Activated T-helper 17 cell treated with anti-CD3 and anti-CD28 coated beads, Interleukin-2, amount 50 U/mL, for 72 hours (primary cell): ENCODE data around the gene CENPP. TPM values are rescaled to one million over a fixed set of nuclear protein-coding genes. Genes with fewer than 3 reads are reported as not detected.
A peak's percentile ranks its signal among the peaks of the same experiment; 100 is the strongest.
"Not testable (repeated sequence)": the region's sequence is repeated elsewhere in the genome, so short reads cannot be mapped to it uniquely, and the experiment has no call there.

Experiments used
- ATAC-seq: fragments of 150-1000 bp; cut with Tn5 transposase; replicated peaks from 2 replicates; pipeline ENCODE4 v1.10.0; 2021; ENCODE audit warnings: mild to moderate bottlenecking, moderate library complexity
- H3K27ac Mint-ChIP-seq: one replicate; pipeline ENCODE4 v1.8.0; 2022; ENCODE audit warnings: mixed read lengths
- H3K27me3 Mint-ChIP-seq: one replicate; pipeline ENCODE4 v1.8.0; 2022; ENCODE audit warnings: mixed read lengths
- H3K36me3 Mint-ChIP-seq: one replicate; pipeline ENCODE4 v1.8.0; 2022; ENCODE audit warnings: low read depth, mild to moderate bottlenecking, mixed read lengths
- H3K4me1 Mint-ChIP-seq: one replicate; pipeline ENCODE4 v1.8.0; 2022; ENCODE audit warnings: mixed read lengths
- H3K4me3 Mint-ChIP-seq: one replicate; pipeline ENCODE4 v1.8.0; 2022; ENCODE audit warnings: mild to moderate bottlenecking, mixed read lengths
- H3K9me3 Mint-ChIP-seq: one replicate; pipeline ENCODE4 v1.8.0; 2022; ENCODE audit warnings: mixed read lengths
- total RNA-seq, 2 donors: library from RNA; stranded (reverse); gene quantifications; one replicate each; pipeline ENCODE4 v1.2.3, GENCODE V29; 2022

CENPP gene
- total RNA-seq, 2 donors from 2014 or later: 19.3 to 31.5 TPM

DNA sequence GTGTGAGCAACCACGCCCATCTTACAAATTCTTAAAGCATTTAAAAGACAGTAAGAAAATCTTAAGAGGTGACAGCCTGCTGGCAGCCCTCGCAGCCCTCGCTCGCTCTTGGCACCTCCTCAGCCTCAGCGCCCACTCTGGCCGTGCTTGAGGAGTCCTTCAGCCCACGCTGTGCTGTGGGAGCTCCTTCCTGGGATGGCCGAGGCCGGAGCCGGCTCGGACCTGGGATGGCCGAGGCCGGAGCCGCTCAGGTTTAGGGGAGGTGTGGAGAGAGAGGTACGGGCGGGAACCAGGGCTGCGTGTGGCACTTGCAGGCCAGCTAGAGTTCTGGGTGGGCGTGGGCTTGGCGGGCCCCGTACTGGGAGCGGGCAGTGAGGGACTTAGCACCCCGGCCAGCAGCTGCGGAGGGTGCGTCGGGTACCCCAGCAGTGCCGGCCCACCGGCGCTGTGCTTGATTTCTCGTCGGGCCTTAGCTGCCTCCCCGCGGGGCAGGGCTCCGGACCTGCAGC lies 219.3 kb downstream of the CENPP start:
- ATAC-seq: no peak
- Mint-ChIP-seq H3K4me1 (no peaks in the 10 kb centered on the region), H3K27ac (no peak overlapping the region), H3K27me3 (no peaks in the 10 kb centered on the region), H3K4me3 (no peak overlapping the region), H3K36me3 (no peaks in the 10 kb centered on the region), H3K9me3 (no peaks in the 10 kb centered on the region)

DNA sequence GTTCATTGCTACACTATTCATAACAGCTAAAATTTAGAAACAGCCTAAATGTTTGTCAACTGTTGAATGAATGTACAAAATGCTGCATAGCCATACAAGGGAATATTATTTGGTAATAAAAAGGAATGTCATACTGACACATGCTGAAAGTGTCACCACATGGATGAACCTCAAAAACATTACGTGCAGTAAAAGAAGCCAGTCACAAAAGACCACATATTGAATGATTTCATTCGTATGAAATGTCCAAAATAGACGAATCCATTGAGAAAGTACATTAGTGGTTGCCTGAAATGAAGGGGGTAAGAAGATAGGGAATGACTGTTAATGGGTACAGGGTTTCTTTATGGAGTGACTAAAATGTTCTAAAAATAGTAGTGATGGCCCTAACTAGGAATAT lies 221.6 kb downstream of the CENPP start:
- no peaks in the 10 kb centered on the region for H3K27me3 Mint-ChIP-seq
- H3K4me3 Mint-ChIP-seq: no peak overlapping the region
- ATAC-seq: no peak
- no peaks in the 10 kb centered on the region for H3K9me3 Mint-ChIP-seq
- H3K36me3 Mint-ChIP-seq: no peaks in the 10 kb centered on the region
- H3K27ac Mint-ChIP-seq: no peak overlapping the region
- H3K4me1 Mint-ChIP-seq: no peaks in the 10 kb centered on the region

DNA sequence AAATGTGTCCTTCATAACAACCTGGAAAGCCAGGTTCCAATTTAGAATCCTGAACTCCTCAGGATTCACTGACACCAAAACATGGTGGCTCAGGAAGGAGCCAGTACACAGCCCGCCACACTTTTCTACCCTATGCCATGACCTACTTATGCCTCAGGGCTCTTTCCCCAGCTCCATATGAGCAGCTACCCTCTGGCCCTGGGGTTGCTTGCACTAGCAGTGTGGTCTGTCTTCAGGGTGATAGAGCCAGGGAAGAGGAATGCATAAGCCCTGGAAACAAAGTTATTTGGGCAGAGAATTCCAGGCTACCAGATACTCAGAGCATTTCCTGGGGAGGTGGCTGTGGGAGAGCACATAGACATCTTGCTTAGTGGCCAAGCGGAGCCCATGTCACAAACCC lies 225.0 kb downstream of the CENPP start:
- H3K9me3 Mint-ChIP-seq: no peaks in the 10 kb centered on the region
- H3K4me3 Mint-ChIP-seq: no peak overlapping the region
- no peaks in the 10 kb centered on the region for H3K27me3 Mint-ChIP-seq
- no peak overlapping the region for H3K27ac Mint-ChIP-seq
- no peaks in the 10 kb centered on the region for H3K4me1 Mint-ChIP-seq
- ATAC-seq: no peak
- H3K36me3 Mint-ChIP-seq: no peaks in the 10 kb centered on the region

DNA sequence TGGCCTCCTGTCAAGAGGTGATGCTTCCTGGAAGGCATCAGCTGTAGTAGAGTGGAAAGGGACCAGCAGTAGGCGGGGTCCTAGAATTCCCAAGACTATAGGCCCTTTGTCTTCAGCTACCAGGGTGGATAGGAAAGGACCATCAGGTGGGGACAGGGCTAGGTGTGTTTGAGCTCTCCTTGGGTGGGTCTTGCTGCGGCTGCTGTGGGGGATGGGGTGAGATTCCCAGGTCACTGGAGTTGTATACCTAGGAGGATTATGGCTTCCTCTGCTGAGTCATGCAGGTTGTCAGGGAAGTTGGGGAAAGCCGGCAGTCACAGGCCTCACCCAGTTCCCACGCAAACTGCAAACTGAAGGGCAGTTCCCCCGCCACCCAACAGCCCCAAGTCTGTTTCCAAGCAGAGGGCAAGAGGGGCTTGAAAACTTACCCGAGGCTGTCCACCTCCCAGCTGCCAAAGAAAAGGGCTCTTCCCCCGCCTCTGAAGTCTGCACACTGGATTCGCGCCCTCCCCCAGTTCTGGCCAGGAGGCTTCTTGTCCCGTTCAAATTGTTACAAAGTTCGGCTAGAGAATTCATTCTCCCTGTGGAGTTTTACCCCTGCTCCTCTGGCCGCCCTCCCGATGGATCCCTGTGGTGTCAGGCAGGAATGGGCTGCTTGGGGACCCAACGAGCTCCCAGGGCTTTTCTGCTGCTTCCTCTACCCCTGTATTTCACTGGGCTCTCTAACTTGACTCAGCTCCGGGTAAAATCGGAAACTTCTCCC lies 233.0 kb downstream of the CENPP start:
- H3K4me3 Mint-ChIP-seq: no peak overlapping the region
- no peaks in the 10 kb centered on the region for H3K9me3 Mint-ChIP-seq
- no peaks in the 10 kb centered on the region for H3K36me3 Mint-ChIP-seq
- ATAC-seq: no peak
- H3K4me1 Mint-ChIP-seq: no peaks in the 10 kb centered on the region
- H3K27ac Mint-ChIP-seq: peak overlapping the region; percentile 39
- H3K27me3 Mint-ChIP-seq: no peaks in the 10 kb centered on the region

DNA sequence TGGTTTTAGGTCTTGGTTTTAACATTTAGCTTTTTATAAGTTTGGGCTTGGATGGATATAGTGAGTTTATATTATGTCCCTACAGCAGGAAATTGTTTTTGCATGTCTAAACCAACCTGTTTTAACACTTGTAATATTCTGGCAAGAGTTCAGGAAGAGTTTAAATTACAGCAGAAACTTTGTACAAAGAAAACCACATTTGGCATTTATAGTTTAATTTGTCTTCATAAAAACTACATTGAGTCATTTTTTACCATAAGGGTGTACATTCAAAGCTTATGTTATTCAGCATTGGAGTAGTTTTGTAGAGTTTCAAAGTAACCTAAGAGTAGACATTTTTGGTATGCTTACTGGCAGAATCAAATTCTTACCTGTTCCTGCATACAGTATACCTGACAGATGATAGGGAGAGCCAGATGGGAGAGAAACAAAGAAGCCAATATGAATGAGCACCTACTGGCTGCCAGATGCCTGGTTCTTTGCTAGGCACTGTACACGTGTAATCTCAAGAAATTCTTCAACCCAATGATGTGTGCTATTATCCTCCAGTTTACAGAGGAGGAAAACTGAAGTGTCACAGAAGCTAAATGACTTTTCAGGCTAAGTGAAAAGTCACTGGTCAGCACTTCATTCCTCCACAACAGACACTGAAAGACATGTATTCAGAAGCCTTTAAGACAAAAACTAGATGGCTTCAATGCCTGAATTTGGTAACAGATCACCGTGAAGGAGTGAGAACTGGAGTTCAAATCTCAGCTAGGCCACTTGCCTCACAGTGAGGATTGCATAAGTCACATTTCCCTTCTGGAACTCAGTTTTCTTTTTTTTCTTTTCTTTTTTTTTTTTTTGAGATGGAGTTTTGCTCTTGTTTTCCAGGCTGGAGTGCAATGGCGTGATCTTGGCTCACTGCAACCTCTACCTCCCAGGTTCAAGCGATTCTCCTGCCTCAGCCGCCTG lies 235.9 kb downstream of the CENPP start:
- Mint-ChIP-seq H3K36me3 (no peaks in the 10 kb centered on the region), H3K4me1 (no peaks in the 10 kb centered on the region), H3K27ac (no peak overlapping the region), H3K9me3 (peaks cover 5% of the 10 kb centered on the region), H3K4me3 (no peak overlapping the region), H3K27me3 (no peaks in the 10 kb centered on the region)
- ATAC-seq: no peak

DNA sequence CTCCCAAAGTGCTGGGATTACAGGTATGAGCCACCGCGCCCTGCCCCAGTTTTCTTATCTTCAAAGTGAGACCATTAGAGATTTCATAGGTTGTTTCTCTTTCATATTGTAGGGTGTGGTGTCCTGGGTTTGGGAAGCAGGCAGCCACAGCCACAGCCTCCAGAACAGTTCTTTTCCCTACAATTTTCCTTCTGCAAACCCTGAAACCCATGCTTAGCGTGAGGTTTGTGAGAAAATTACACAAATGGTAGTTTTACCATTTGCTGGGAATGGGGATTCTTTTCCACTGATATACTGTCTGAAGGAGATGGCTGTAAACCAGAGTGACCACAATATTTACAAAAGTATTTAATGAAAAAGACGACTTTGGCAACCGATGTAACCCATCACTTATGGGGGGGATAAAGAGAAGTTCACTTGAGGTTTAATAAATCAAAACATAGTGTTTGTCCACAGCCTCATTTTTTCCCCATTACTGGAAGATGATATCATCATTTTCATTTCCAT lies 236.8 kb downstream of the CENPP start:
- ATAC-seq: no peak
- Mint-ChIP-seq H3K4me1 (no peaks in the 10 kb centered on the region), H3K27me3 (no peaks in the 10 kb centered on the region), H3K36me3 (no peaks in the 10 kb centered on the region), H3K4me3 (no peak overlapping the region), H3K9me3 (peaks cover 8% of the 10 kb centered on the region), H3K27ac (no peak overlapping the region)

DNA sequence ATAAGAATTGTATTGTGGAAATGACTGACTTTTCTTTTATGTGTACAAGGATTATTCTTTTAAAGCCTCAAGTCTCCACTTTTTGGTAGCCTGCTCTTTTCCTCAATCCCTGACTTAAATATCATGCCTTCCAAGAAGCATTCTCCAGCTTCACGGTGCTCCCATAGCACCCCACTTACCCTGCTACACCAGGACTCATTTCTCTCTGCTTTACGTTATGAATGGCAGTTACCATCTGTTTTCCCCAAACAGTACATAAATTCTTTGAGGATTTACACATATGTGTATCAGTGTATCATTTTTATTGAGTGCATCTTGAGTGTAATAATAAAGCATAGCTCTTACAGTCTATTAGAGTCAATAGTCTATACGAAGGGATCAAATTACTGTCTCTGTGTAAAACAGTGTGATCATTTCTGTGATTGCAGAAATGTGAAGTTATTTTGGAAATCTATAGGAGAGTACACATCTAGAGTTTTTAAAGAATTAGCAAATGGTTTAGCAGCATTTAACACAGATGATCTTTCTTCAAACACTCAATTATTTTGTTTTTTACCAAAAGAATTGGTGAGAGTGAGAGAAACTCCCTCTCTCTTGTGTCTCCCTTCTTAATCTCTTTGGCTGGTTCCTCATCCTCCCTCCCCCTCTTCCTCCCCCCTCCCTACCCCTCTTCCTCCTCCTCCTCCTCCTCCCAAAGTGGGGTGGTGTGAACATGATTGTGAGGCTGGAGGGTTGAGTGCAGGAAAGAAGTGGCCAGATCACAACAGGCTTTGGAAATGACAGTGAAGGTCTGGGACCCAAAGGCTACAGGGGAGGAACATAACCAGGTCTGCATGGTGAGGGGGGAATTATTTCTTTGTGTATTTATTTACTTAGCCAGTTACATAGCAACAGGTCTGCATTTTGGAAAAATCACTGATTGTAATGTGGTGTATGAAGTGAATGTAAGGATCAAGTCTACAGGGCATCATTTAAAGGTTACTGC lies 237.7 kb downstream of the CENPP start:
- Mint-ChIP-seq H3K4me1 (no peaks in the 10 kb centered on the region), H3K4me3 (no peak overlapping the region), H3K36me3 (no peaks in the 10 kb centered on the region), H3K27ac (no peak overlapping the region), H3K9me3 (peaks cover 8% of the 10 kb centered on the region), H3K27me3 (no peaks in the 10 kb centered on the region)
- no peak for ATAC-seq

DNA sequence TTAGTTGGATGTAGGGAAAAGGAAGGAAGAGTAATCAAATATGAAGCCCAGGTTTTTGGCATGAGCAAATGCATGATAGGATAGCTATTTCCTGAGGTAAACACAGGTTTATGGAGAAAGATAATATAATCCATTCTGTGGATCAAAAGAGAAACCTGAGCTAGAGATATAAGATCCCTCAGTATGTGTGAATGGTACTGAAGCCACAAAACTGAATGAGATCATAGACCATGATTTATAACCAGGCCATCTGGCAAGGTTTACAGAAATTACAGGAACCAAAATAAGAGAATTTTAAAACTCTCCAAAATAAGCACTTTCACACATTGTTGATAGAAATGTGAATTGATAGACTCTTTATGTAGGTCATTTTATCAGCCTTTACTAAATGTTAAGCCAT lies 238.8 kb downstream of the CENPP start:
- ATAC-seq: no peak
- Mint-ChIP-seq H3K4me3 (no peak overlapping the region), H3K36me3 (no peaks in the 10 kb centered on the region), H3K27ac (no peak overlapping the region), H3K27me3 (no peaks in the 10 kb centered on the region), H3K4me1 (no peaks in the 10 kb centered on the region), H3K9me3 (peaks cover 8% of the 10 kb centered on the region)

DNA sequence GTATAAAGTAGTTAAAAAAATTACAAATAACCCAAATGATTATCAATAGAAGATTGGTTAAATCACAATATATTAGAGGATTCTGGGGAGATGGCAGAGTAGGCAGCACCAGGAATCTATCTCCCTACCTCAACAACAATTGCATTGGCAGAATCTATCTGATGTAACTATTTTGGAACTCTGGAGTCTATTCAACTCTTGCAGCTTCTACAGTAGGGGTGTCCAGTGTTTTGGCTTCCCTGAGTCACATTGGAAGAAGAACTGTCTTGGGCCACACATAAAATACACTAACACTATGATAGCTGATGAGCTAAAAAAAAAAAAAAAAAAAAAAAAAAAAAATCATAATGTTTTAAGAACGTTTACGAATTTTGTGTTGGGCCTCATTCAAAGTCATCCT lies 239.2 kb downstream of the CENPP start:
- H3K4me3 Mint-ChIP-seq: no peak overlapping the region
- no peak overlapping the region for H3K27ac Mint-ChIP-seq
- no peak for ATAC-seq
- H3K27me3 Mint-ChIP-seq: no peaks in the 10 kb centered on the region
- no peaks in the 10 kb centered on the region for H3K4me1 Mint-ChIP-seq
- no peaks in the 10 kb centered on the region for H3K36me3 Mint-ChIP-seq
- peaks cover 8% of the 10 kb centered on the region for H3K9me3 Mint-ChIP-seq

DNA sequence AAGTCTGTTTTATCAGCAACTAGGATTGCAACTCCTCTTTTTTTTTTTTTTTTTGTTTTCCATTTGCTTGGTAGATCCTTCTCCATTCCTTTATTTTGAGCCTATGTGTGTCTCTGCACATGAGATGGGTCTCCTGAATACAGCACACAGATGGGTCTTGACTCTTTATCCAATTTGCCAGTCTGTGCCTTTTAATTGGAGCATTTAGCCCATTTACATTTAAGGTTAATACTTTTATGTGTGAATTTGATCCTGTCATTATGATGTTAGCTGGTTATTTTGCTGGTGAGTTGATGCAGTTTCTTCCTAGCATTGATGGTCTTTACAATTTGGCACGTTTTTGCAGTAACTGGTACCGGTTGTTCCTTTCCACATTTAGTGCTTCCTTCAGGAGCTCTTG lies 246.1 kb downstream of the CENPP start:
- H3K9me3 Mint-ChIP-seq, H3K27me3 Mint-ChIP-seq, H3K36me3 Mint-ChIP-seq, H3K4me1 Mint-ChIP-seq, H3K27ac Mint-ChIP-seq, H3K4me3 Mint-ChIP-seq, ATAC-seq: not testable (repeated sequence)

DNA sequence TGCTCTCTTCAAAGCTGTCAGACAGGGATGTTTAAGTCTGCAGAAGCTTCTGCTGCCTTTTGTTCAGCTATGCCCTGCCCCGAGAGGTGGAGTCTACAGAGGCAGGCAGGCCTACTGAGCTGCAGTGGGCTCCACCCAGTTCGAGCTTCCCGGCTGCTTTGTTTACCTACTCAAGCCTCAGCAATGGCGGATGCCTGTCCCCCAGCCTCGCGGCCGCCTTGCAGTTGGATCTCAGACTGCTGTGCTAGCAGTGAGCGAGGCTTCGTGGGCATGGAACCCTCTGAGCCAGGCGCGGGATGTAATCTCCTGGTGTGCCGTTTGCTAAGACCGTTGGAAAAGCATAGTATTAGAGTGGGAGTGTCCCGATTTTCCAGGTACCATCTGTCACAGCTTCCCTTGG lies 247.9 kb downstream of the CENPP start:
- not testable (repeated sequence) for ATAC-seq, H3K27me3 Mint-ChIP-seq, H3K36me3 Mint-ChIP-seq, H3K4me1 Mint-ChIP-seq, H3K4me3 Mint-ChIP-seq, H3K27ac Mint-ChIP-seq, H3K9me3 Mint-ChIP-seq

DNA sequence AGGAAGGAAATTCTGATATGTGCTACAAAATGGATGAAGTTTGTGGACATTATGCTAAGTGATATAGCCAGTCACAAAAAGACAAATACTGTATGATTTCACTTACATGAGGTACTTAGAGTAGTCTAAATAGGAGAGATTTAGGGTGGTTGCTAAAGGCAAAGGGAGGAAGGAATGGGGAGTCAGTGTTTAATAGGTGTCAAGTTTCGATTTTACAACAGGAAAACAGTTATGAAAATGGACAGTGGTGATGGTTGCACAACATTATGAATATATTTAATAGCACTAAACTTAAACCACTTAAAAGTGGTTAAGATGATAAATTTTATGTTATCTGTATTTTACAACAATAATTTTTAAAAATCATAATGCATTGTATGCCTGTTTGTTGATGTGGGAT lies 250.4 kb downstream of the CENPP start:
- Mint-ChIP-seq H3K27ac (no peak overlapping the region), H3K27me3 (no peaks in the 10 kb centered on the region), H3K4me3 (no peak overlapping the region), H3K36me3 (no peaks in the 10 kb centered on the region), H3K4me1 (no peaks in the 10 kb centered on the region), H3K9me3 (peaks cover 3% of the 10 kb centered on the region)
- ATAC-seq: no peak

DNA sequence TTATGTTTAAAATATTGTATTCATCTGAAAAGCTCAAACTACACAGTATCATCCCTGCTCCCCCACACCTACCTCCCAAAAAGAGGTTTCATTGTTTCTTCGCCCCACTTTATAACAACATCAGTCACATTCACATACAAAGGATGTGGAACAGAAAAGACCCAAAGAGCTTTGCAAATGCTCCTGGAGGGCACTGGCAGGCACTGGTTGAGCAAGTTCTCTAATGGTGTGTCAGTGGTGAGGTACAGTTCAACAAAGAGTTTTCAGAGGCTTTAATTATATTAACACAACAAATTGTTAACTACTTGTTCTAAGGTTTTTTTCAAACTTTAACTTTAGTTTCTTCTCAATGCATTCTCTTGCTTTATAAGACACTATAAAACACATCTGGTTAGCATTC lies 264.2 kb downstream of the CENPP start:
- peaks cover 4% of the 10 kb centered on the region for H3K4me1 Mint-ChIP-seq
- H3K27me3 Mint-ChIP-seq: no peaks in the 10 kb centered on the region
- H3K36me3 Mint-ChIP-seq: no peaks in the 10 kb centered on the region
- no peak overlapping the region for H3K4me3 Mint-ChIP-seq
- no peak for ATAC-seq
- no peak overlapping the region for H3K27ac Mint-ChIP-seq
- H3K9me3 Mint-ChIP-seq: peaks cover 4% of the 10 kb centered on the region

DNA sequence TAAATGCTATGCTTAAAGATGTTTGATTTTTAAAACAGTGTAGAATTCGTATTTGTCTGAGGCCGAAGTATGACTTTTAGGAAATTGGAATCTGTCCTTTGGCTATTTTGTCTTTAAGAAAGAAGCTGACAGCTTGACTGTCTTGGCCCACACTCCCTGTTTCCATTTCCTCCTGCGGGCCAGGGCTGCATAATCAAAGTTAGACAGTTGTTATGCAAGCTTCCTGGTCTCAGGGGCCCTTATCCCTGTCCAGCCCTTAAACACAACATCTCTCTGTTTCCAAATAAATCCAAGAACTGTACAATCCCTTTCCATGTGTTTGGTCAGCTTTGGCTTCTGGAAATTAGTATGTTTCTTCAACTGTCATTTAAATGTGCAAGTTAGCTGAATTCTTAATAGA lies 264.6 kb downstream of the CENPP start:
- Mint-ChIP-seq H3K27ac (no peak overlapping the region), H3K9me3 (peaks cover 4% of the 10 kb centered on the region), H3K36me3 (no peaks in the 10 kb centered on the region), H3K4me1 (peaks cover 4% of the 10 kb centered on the region), H3K27me3 (no peaks in the 10 kb centered on the region), H3K4me3 (no peak overlapping the region)
- ATAC-seq: no peak
